Activated CD8-positive, alpha-beta T cell treated with anti-CD3 and anti-CD28 coated beads for 36 hours (primary cell): ENCODE data around the gene ASAP2. TPM values are rescaled to one million over a fixed set of nuclear protein-coding genes. Genes with fewer than 3 reads are reported as not detected.

ENCODE experiments used
- ATAC-seq: fragments of 200-7000 bp; cut with Tn5 transposase; one replicate; pipeline ENCODE4 v1.10.0; 2021; ENCODE audit warnings: mild to moderate bottlenecking, moderate library complexity
- CTCF ChIA-PET: fragments of 350-600 bp; sonication (Branson Sonifier 250); formaldehyde crosslinking; loops from one replicate; lab custom pipeline; 2021; ENCODE audit warnings: antibody characterized with exemption; lab: Charles Lee
- POLR2A ChIA-PET: fragments of 350-600 bp; sonication (Branson Sonifier 250); formaldehyde crosslinking; loops from one replicate; lab custom pipeline; 2021; ENCODE audit warnings: antibody characterized with exemption; lab: Charles Lee
- DNase-seq: peaks from one replicate; pipeline ENCODE4 v3.0.0-alpha.2; 2020
- H3K27ac Mint-ChIP-seq: one replicate; pipeline ENCODE4 v1.8.0; 2021; ENCODE audit warnings: mild to moderate bottlenecking, mixed read lengths
- H3K27me3 Mint-ChIP-seq: one replicate; pipeline ENCODE4 v1.8.0; 2021; ENCODE audit warnings: mixed read lengths
- H3K36me3 Mint-ChIP-seq: one replicate; pipeline ENCODE4 v1.8.0; 2021; ENCODE audit warnings: low read depth, mixed read lengths
- H3K4me1 Mint-ChIP-seq: one replicate; pipeline ENCODE4 v1.8.0; 2021; ENCODE audit warnings: low read depth, mixed read lengths
- H3K4me3 Mint-ChIP-seq: one replicate; pipeline ENCODE4 v1.8.0; 2021; ENCODE audit warnings: mild to moderate bottlenecking, moderate library complexity, mixed read lengths
- H3K9me3 Mint-ChIP-seq: one replicate; pipeline ENCODE4 v1.8.0; 2021; ENCODE audit warnings: mixed read lengths
- CTCF ChIP-seq: fragments of 200-600 bp; IDR thresholded peaks from one replicate; pipeline ENCODE4 v1.8.0; 2022; ENCODE audit warnings: antibody characterized with exemption, mild to moderate bottlenecking
- intact Hi-C: fragments of 100-400 bp; cut with micrococcal nuclease; formaldehyde crosslinking; loops from one replicate; pipeline ENCODE4 v1.10.0; 2022
- total RNA-seq, 2 experiments: library from RNA; stranded (reverse); gene quantifications; one replicate each; pipeline ENCODE4 v1.2.3, GENCODE V29; 2021

The ASAP2 gene
- total RNA-seq, 2 experiments from 2014 or later = not detected

GRCh38 chr2:9273486-9274130 lies 67.0 kb downstream of the ASAP2 start:
- intact Hi-C loops = no loop called here
- no peak overlapping the region for H3K27ac Mint-ChIP-seq

DNA sequence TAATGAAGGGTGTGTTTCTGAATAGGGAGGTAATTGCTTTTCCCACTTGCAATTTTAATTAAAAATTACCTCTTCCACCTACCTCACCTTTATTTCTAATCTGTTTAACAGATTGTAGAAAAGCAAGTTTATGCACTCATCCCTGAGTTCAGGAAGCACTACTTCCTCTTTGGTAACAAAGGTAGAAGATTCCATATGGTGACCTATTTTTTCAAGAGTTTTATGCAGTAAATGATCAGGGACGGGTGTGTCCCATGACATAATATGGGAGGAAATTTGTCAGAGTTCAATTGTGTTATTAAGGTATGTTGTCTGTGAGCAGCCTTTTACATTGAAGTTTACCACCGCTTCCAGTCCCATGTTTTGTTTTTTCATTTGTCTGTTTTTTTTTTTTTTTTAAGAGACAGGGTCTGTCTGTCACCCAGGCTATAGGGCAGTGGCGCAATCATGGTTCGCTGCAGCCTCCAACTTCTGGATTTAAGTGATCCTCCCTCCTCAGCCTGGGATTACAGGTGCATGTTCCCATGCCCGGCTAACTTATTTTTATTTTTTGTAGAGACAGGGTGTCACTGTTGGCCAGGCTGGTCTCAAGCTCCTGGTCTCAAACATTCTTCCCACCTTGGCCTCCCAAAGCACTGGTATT lies 68.2 kb downstream of the ASAP2 start:
- ATAC-seq = no peak
- no peak for TF ChIP-seq CTCF
- no peak for DNase-seq
- CTCF ChIA-PET = no interaction called here
- Mint-ChIP-seq H3K27ac (no peak overlapping the region), H3K9me3 (no peaks in the 10 kb centered on the region), H3K27me3 (no peaks in the 10 kb centered on the region), H3K4me3 (no peak overlapping the region), H3K4me1 (no peaks in the 10 kb centered on the region), H3K36me3 (no peaks in the 10 kb centered on the region)
- intact Hi-C loops = no loop called here
- POLR2A ChIA-PET = no interaction called here

More at GRCh38 chr2:9273486-9274130, 67.0 kb downstream of the ASAP2 start:
- TF ChIP-seq CTCF = no peak
- Mint-ChIP-seq H3K27me3 (no peaks in the 10 kb centered on the region), H3K4me3 (no peak overlapping the region), H3K4me1 (no peaks in the 10 kb centered on the region), H3K9me3 (no peaks in the 10 kb centered on the region), H3K36me3 (no peaks in the 10 kb centered on the region)
- no peak for DNase-seq
- ATAC-seq = no peak
- ChIA-PET CTCF (no interaction called here), POLR2A (no interaction called here)

- H3K4me3 Mint-ChIP-seq = no peak overlapping the region
- H3K27ac Mint-ChIP-seq = no peak overlapping the region
- no peaks in the 10 kb centered on the region for H3K4me1 Mint-ChIP-seq
- intact Hi-C loops = no loop called here
- H3K27me3 Mint-ChIP-seq = no peaks in the 10 kb centered on the region
- ATAC-seq (no peak), DNase-seq (no peak)
- TF ChIP-seq CTCF = no peak
- CTCF ChIA-PET = no interaction called here
- no peaks in the 10 kb centered on the region for H3K9me3 Mint-ChIP-seq
- POLR2A ChIA-PET = no interaction called here
- no peaks in the 10 kb centered on the region for H3K36me3 Mint-ChIP-seq
Measured at GRCh38 chr2:9275399-9275798, 68.8 kb downstream of the ASAP2 start.

DNA sequence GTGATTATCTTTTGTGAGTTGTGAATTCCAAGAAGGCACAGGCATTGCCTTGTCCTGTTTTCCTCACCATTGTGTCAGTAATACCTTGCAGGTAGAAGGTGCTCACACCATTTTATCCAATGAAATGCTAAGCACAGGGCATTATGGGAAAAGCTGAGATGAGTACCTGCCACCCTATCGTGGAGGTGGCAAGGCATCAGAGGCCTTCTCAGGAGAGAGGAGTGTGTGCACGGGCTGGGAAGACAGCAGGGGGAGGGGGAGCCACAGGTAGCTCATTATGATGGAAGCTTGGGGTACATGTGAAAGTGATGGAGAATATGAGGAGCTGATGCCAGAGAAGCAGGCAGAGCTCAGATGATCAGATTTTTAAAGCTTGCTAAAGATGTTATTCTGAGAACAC lies 69.5 kb downstream of the ASAP2 start:
- no peaks in the 10 kb centered on the region for H3K36me3 Mint-ChIP-seq
- H3K27me3 Mint-ChIP-seq = no peaks in the 10 kb centered on the region
- ChIA-PET POLR2A (no interaction called here), CTCF (no interaction called here)
- no peak for TF ChIP-seq CTCF
- H3K4me1 Mint-ChIP-seq = no peaks in the 10 kb centered on the region
- intact Hi-C loops = no loop called here
- H3K27ac Mint-ChIP-seq = no peak overlapping the region
- DNase-seq = no peak
- no peak for ATAC-seq
- H3K4me3 Mint-ChIP-seq = no peak overlapping the region
- no peaks in the 10 kb centered on the region for H3K9me3 Mint-ChIP-seq

DNA sequence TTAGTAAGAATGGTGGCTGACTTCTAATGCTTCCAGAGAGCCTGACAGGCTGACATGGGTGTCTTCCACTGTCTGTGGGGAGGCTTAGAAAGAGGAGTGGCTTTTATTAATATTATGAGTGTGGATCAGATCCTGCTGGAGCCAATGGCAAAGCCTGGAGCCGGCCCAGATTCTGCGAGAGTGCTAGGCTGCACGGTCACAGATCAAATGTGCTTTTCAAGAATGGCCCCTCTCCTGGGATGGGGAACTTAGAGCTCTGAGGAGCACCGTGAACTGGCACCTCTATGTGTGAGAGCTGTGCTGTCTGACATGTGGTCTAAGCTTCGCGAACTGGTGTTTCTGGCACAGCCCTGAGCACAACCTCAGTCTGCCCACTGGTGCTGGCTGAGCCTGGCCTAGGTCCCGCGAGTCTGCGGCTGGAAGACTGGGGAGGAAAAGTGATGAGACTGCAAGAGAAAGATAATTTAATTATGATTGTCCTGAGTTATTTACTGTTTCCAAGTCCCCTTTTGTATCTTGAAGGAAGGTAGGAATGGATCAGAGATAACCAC lies 70.4 kb downstream of the ASAP2 start:
- intact Hi-C loops = no loop called here
- H3K9me3 Mint-ChIP-seq = no peaks in the 10 kb centered on the region
- H3K27ac Mint-ChIP-seq = no peak overlapping the region
- H3K36me3 Mint-ChIP-seq = no peaks in the 10 kb centered on the region
- DNase-seq (no peak), ATAC-seq (no peak)
- no peaks in the 10 kb centered on the region for H3K27me3 Mint-ChIP-seq
- ChIA-PET CTCF (no interaction called here), POLR2A (no interaction called here)
- H3K4me3 Mint-ChIP-seq = no peak overlapping the region
- no peaks in the 10 kb centered on the region for H3K4me1 Mint-ChIP-seq
- TF ChIP-seq CTCF = no peak
